ENCODE results near the gene ELOB. TPM values are rescaled to one million over a fixed set of nuclear protein-coding genes. Genes with fewer than 3 reads are reported as not detected.
A peak's percentile ranks its signal among the peaks of the same experiment; 100 is the strongest.

Gene ELOB
- total and polyA plus RNA-seq, 2 experiments from 2014 or later: 180 to 606 TPM

- H3K9me3 ChIP-seq (ENCODE audit: low read depth): no peaks in the 10 kb centered on the region
- peaks cover 31% of the 10 kb centered on the region for H3K36me3 ChIP-seq
- TF ChIP-seq CTCF (IDR thresholded peaks at IDR 0.05; ENCODE audit: low read depth, low read length): no peak
- H3K4me3 ChIP-seq: no peak overlapping the region
- H3K27ac ChIP-seq: no peak overlapping the region
- no peak for DNase-seq (ENCODE audit: low read depth in 1 of 2, low spot score in 1 of 2)
- H3K27me3 ChIP-seq: no peaks in the 10 kb centered on the region
- peaks cover 3% of the 10 kb centered on the region for H3K4me1 ChIP-seq (ENCODE audit: low read depth)
Measured at GRCh38 chr16:2775131-2775716, 1.9 kb downstream of the ELOB start.

- Histone ChIP-seq H3K27me3 (no peaks in the 10 kb centered on the region), H3K9me3 (ENCODE audit: low read depth) (no peaks in the 10 kb centered on the region), H3K4me3 (no peak overlapping the region), H3K36me3 (peaks cover 40% of the 10 kb centered on the region), H3K27ac (no peak overlapping the region), H3K4me1 (ENCODE audit: low read depth) (peaks cover 3% of the 10 kb centered on the region)
- no peak for TF ChIP-seq CTCF (IDR thresholded peaks at IDR 0.05; ENCODE audit: low read depth, low read length)
- DNase-seq (ENCODE audit: low read depth in 1 of 2, low spot score in 1 of 2): no peak
Measured at GRCh38 chr16:2774161-2774891, 2.8 kb downstream of the ELOB start.

GRCh38 chr16:2773188-2773968 is 3.7 kb downstream of the ELOB start:
- Histone ChIP-seq H3K27ac (peak overlapping the region; percentile 58), H3K4me3 (no peak overlapping the region), H3K27me3 (no peaks in the 10 kb centered on the region), H3K4me1 (ENCODE audit: low read depth) (peaks cover 2% of the 10 kb centered on the region), H3K9me3 (ENCODE audit: low read depth) (no peaks in the 10 kb centered on the region), H3K36me3 (peaks cover 49% of the 10 kb centered on the region)
- TF ChIP-seq CTCF (IDR thresholded peaks at IDR 0.05; ENCODE audit: low read depth, low read length): no peak
- no peak for DNase-seq (ENCODE audit: low read depth in 1 of 2, low spot score in 1 of 2)

- H3K4me1 ChIP-seq (ENCODE audit: low read depth): no peaks in the 10 kb centered on the region
- peaks cover 65% of the 10 kb centered on the region for H3K36me3 ChIP-seq
- H3K4me3 ChIP-seq: no peak overlapping the region
- no peaks in the 10 kb centered on the region for H3K9me3 ChIP-seq (ENCODE audit: low read depth)
- no peaks in the 10 kb centered on the region for H3K27me3 ChIP-seq
- no peak for DNase-seq (ENCODE audit: low read depth in 1 of 2, low spot score in 1 of 2)
- peak overlapping the region; percentile 60 for H3K27ac ChIP-seq
- TF ChIP-seq CTCF (IDR thresholded peaks at IDR 0.05; ENCODE audit: low read depth, low read length): no peak
Measured at GRCh38 chr16:2771496-2772402, 5.3 kb downstream of the ELOB start.

Measured in cardiac muscle cell (in vitro differentiated cells and primary cell).